ENCODE data around the gene ABCA3. TPM values are rescaled to one million over a fixed set of nuclear protein-coding genes. Genes with fewer than 3 reads are reported as not detected.

ABCA3 gene
- total RNA-seq, 1 experiment from 2014 or later = 3.5 TPM

DNA sequence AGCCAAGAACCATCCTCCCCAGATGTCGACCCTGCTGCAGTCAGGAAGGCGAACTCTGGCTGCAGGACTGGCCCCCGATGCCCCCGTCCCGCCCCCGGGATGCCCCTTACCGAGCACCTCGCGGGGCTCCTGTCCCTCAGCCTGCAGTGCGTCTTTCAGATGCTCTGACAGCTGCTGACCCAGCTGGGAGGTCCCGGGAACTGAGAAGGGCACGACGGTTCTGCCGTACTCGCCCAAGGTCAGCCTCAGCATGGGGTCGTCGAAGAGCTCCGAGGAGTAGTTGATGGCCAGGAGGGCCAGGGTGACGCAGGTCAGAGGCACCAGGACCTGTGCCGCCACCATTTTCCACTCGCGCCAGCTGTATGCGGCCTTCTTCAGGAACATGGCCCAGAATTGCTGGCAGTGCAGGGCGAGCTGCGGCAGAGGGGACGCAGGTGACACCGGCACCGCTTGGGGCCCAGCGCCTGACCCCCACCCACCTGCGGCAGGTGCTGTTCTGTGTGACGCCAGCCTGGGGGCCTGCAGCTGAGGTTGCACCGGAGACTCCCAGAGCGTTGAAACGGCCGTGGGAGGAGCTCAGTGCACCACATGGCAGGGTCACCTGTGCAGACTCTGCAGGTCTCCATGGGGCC lies 52.5 kb downstream of the ABCA3 start:
- CTCF ChIA-PET = no interaction called here
- H3K4me3 Mint-ChIP-seq (ENCODE audit: unreplicated experiment) = no peak overlapping the region
- no TSS peak for BruUV-seq (replicated peaks)
- intact Hi-C loops (cut with micrococcal nuclease) = no loop called here
- no peak for DNase-seq (ENCODE audit: unreplicated experiment)
- H3K36me3 Mint-ChIP-seq (ENCODE audit: insufficient read depth, unreplicated experiment) = no peaks in the 10 kb centered on the region
- no peaks in the 10 kb centered on the region for H3K4me1 Mint-ChIP-seq (ENCODE audit: insufficient read depth, unreplicated experiment)
- no peak overlapping the region for H3K27ac Mint-ChIP-seq (ENCODE audit: low read depth, unreplicated experiment)
- POLR2A ChIA-PET = no interaction called here
- H3K27me3 Mint-ChIP-seq (ENCODE audit: insufficient read depth, unreplicated experiment) = no peaks in the 10 kb centered on the region
- H3K9me3 Mint-ChIP-seq (ENCODE audit: unreplicated experiment) = no peaks in the 10 kb centered on the region
- TF ChIP-seq, protein P1, sequence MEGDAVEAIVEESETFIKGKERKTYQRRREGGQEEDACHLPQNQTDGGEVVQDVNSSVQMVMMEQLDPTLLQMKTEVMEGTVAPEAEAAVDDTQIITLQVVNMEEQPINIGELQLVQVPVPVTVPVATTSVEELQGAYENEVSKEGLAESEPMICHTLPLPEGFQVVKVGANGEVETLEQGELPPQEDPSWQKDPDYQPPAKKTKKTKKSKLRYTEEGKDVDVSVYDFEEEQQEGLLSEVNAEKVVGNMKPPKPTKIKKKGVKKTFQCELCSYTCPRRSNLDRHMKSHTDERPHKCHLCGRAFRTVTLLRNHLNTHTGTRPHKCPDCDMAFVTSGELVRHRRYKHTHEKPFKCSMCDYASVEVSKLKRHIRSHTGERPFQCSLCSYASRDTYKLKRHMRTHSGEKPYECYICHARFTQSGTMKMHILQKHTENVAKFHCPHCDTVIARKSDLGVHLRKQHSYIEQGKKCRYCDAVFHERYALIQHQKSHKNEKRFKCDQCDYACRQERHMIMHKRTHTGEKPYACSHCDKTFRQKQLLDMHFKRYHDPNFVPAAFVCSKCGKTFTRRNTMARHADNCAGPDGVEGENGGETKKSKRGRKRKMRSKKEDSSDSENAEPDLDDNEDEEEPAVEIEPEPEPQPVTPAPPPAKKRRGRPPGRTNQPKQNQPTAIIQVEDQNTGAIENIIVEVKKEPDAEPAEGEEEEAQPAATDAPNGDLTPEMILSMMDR (IDR thresholded peaks at IDR 0.05; ENCODE audit: unreplicated experiment) = no peak

DNA sequence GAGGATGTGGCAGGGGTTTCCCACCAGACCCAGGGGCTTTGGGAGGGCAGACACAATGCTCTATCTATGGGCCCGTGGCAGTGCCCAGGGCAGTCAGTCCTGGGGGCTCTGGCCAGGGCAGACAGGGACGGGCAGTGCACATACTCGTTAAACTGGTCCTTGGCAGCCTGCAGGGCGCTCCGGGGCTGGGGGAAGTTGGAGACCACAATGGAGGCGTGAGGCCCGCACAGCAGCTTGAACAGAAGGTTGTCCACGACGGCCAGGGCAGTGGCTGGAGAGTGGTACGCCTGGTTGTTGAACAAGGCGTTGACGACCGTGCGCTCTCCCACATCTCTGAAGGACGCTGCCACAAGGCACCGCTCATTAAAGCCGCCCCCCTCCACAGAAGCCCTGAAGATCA lies 54.0 kb downstream of the ABCA3 start:
- H3K27ac Mint-ChIP-seq (ENCODE audit: low read depth, unreplicated experiment) = no peak overlapping the region
- ChIA-PET CTCF (interaction anchor here (0.7 kb wide), 1 partner anchor 80 kb away, joined by 3 read pairs; no protein-coding TSS in a partner anchor), POLR2A (no interaction called here)
- intact Hi-C loops (cut with micrococcal nuclease) = no loop called here
- BruUV-seq (replicated peaks) = no TSS peak
- no peak for DNase-seq (ENCODE audit: unreplicated experiment)
- H3K4me1 Mint-ChIP-seq (ENCODE audit: insufficient read depth, unreplicated experiment) = no peaks in the 10 kb centered on the region
- H3K27me3 Mint-ChIP-seq (ENCODE audit: insufficient read depth, unreplicated experiment) = peaks cover 2% of the 10 kb centered on the region
- TF ChIP-seq, protein P1 (IDR thresholded peaks at IDR 0.05; ENCODE audit: unreplicated experiment) = no peak
- H3K9me3 Mint-ChIP-seq (ENCODE audit: unreplicated experiment) = no peaks in the 10 kb centered on the region
- H3K4me3 Mint-ChIP-seq (ENCODE audit: unreplicated experiment) = no peak overlapping the region
- no peaks in the 10 kb centered on the region for H3K36me3 Mint-ChIP-seq (ENCODE audit: insufficient read depth, unreplicated experiment)

DNA sequence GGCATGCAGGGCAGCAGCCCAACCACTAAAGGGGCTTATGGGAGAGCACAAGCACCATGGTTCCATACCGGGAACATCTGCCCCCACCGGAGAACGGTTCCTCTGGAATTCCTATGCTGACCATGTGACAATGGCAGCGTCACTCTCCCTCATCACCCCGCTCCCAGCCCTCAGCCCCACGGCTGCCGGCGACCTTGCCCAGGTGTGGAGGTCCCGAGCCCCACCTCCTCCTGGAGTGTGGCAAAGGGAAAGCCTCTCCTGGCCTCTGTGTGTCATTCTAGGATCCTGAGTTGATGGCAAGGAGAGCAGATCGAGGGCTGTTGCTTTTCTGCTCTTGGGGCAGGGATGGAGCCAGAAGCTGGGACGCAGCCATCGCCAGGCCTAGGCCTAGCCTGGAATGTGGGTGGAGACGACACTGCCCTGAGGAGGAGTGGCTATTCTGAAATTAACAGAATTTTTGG lies 54.8 kb downstream of the ABCA3 start:
- BruUV-seq (replicated peaks) = no TSS peak
- TF ChIP-seq, protein P1 (IDR thresholded peaks at IDR 0.05; ENCODE audit: unreplicated experiment) = no peak
- Mint-ChIP-seq H3K4me1 (ENCODE audit: insufficient read depth, unreplicated experiment) (no peaks in the 10 kb centered on the region), H3K27me3 (ENCODE audit: insufficient read depth, unreplicated experiment) (peaks cover 10% of the 10 kb centered on the region), H3K27ac (ENCODE audit: low read depth, unreplicated experiment) (no peak overlapping the region), H3K9me3 (ENCODE audit: unreplicated experiment) (no peaks in the 10 kb centered on the region), H3K4me3 (ENCODE audit: unreplicated experiment) (no peak overlapping the region), H3K36me3 (ENCODE audit: insufficient read depth, unreplicated experiment) (peaks cover 4% of the 10 kb centered on the region)
- DNase-seq (ENCODE audit: unreplicated experiment) = no peak
- intact Hi-C loops (cut with micrococcal nuclease) = no loop called here
- ChIA-PET CTCF (no interaction called here), POLR2A (no interaction called here)

DNA sequence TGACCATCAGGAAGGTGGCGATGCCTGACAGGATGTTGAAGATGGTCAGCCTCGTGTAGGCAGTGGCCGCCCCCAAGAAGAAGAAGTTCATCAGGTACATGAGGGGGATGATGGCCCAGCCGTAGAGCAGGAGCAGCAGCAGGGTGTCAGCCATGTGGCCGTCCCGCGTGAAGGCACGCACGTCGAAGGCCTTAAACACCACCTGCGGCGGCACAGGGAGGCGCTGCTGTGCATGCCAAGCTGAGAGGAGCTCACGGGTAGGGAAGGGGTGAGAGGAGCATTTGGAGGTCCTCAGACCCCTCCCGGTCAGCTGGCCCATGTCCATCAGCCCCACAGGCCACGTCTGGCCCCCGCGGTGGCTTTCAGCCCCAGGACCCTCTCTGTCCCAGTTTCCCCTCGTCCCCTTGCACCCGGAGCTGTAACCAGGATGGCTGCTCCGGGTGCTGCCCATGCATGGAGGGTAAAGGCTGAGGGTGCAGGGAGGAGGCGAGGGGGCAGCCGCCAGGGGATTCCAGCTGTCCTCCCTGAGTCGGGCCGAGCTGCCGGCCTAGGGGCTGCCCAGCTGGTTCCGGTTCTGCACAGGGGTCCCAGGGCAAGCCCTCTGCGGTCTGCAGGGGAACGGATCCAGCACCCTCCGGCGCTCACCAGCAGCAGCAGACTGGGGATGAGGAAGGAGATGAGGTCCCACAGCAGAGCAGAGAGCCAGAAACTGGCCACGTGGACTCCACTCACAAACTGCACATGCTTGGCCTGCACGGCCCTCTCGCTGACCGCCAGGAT lies 55.5 kb downstream of the ABCA3 start:
- H3K36me3 Mint-ChIP-seq (ENCODE audit: insufficient read depth, unreplicated experiment) = peaks cover 6% of the 10 kb centered on the region
- no peaks in the 10 kb centered on the region for H3K4me1 Mint-ChIP-seq (ENCODE audit: insufficient read depth, unreplicated experiment)
- ChIA-PET POLR2A (no interaction called here), CTCF (no interaction called here)
- H3K9me3 Mint-ChIP-seq (ENCODE audit: unreplicated experiment) = no peaks in the 10 kb centered on the region
- no peak for DNase-seq (ENCODE audit: unreplicated experiment)
- peaks cover 18% of the 10 kb centered on the region for H3K27me3 Mint-ChIP-seq (ENCODE audit: insufficient read depth, unreplicated experiment)
- no peak overlapping the region for H3K4me3 Mint-ChIP-seq (ENCODE audit: unreplicated experiment)
- no TSS peak for BruUV-seq (replicated peaks)
- intact Hi-C loops (cut with micrococcal nuclease) = no loop called here
- H3K27ac Mint-ChIP-seq (ENCODE audit: low read depth, unreplicated experiment) = no peak overlapping the region
- TF ChIP-seq, protein P1 (IDR thresholded peaks at IDR 0.05; ENCODE audit: unreplicated experiment) = no peak

All from MCF 10A (cell line).